Activated CD4-positive, alpha-beta T cell treated with anti-CD3 and anti-CD28 coated beads, Interleukin-2, amount 10 ng/mL, durations not matched to agents 7 days and 5 days (primary cell): ENCODE results near the gene PGAM2. TPM values are rescaled to one million over a fixed set of nuclear protein-coding genes. Genes with fewer than 3 reads are reported as not detected.
A peak's percentile ranks its signal among the peaks of the same experiment; 100 is the strongest.

Experiments used
- CTCF ChIA-PET: fragments of 350-600 bp; sonication (Branson Sonifier 250); formaldehyde crosslinking; loops from one replicate; lab custom pipeline; 2021; ENCODE audit warnings: antibody characterized with exemption; lab: Charles Lee
- POLR2A ChIA-PET: fragments of 350-600 bp; sonication (Branson Sonifier 250); formaldehyde crosslinking; loops from one replicate; lab custom pipeline; 2021; ENCODE audit warnings: antibody characterized with exemption; lab: Charles Lee
- DNase-seq: peaks from one replicate; pipeline ENCODE4 v3.0.0-alpha.2; 2020
- H3K27ac Mint-ChIP-seq: one replicate; pipeline ENCODE4 v1.8.0; 2021; ENCODE audit warnings: mild to moderate bottlenecking, moderate library complexity, mixed read lengths
- H3K27me3 Mint-ChIP-seq: one replicate; pipeline ENCODE4 v1.8.0; 2021; ENCODE audit warnings: mixed read lengths
- H3K36me3 Mint-ChIP-seq: one replicate; pipeline ENCODE4 v1.8.0; 2021; ENCODE audit warnings: low read depth, mixed read lengths
- H3K4me1 Mint-ChIP-seq: one replicate; pipeline ENCODE4 v1.8.0; 2021; ENCODE audit warnings: mixed read lengths
- H3K4me3 Mint-ChIP-seq: one replicate; pipeline ENCODE4 v1.8.0; 2021; ENCODE audit warnings: mild to moderate bottlenecking, moderate library complexity, mixed read lengths
- H3K9me3 Mint-ChIP-seq: one replicate; pipeline ENCODE4 v1.8.0; 2021; ENCODE audit warnings: mixed read lengths
- total RNA-seq, 2 experiments: library from RNA; stranded (reverse); gene quantifications; one replicate each; pipeline ENCODE4 v1.2.3, GENCODE V29; 2021

PGAM2 gene
- total RNA-seq, 2 experiments from 2014 or later = 0.32 TPM; not detected in 1

- peak overlapping the region; percentile 13 for H3K27ac Mint-ChIP-seq
- no peaks in the 10 kb centered on the region for H3K27me3 Mint-ChIP-seq
- H3K4me3 Mint-ChIP-seq = no peak overlapping the region
- POLR2A ChIA-PET = no interaction called here
- H3K4me1 Mint-ChIP-seq = peaks cover 3% of the 10 kb centered on the region
- CTCF ChIA-PET = interaction anchor here (0.7 to 1.5 kb wide), 3 partner anchors 10 to 22 kb away, joined by 3 to 5 read pairs (median 3); no protein-coding TSS in a partner anchor
- H3K9me3 Mint-ChIP-seq = no peaks in the 10 kb centered on the region
- no peak for DNase-seq
- peaks cover 49% of the 10 kb centered on the region for H3K36me3 Mint-ChIP-seq
Measured at GRCh38 chr7:44059219-44060090, 5.9 kb downstream of the PGAM2 start.

- no peaks in the 10 kb centered on the region for H3K9me3 Mint-ChIP-seq
- H3K36me3 Mint-ChIP-seq = peaks cover 54% of the 10 kb centered on the region
- DNase-seq = no peak
- H3K4me3 Mint-ChIP-seq = no peak overlapping the region
- no peaks in the 10 kb centered on the region for H3K27me3 Mint-ChIP-seq
- ChIA-PET CTCF (interaction anchor here (0.6 to 1.5 kb wide), 3 partner anchors 11 to 22 kb away, joined by 3 to 5 read pairs (median 3); no protein-coding TSS in a partner anchor), POLR2A (no interaction called here)
- peaks cover 3% of the 10 kb centered on the region for H3K4me1 Mint-ChIP-seq
- H3K27ac Mint-ChIP-seq = no peak overlapping the region
Measured at GRCh38 chr7:44058759-44059218, 6.6 kb downstream of the PGAM2 start.

GRCh38 chr7:44057849-44058758 lies 7.3 kb downstream of the PGAM2 start:
- DNase-seq = no peak
- no peak overlapping the region for H3K4me3 Mint-ChIP-seq
- H3K36me3 Mint-ChIP-seq = peaks cover 54% of the 10 kb centered on the region
- H3K27me3 Mint-ChIP-seq = no peaks in the 10 kb centered on the region
- no peaks in the 10 kb centered on the region for H3K9me3 Mint-ChIP-seq
- CTCF ChIA-PET = interaction anchor here (0.5 to 0.6 kb wide), 2 partner anchors 12 to 171 kb away, joined by 3 read pairs; no protein-coding TSS in a partner anchor
- POLR2A ChIA-PET = no interaction called here
- peaks cover 3% of the 10 kb centered on the region for H3K4me1 Mint-ChIP-seq
- no peak overlapping the region for H3K27ac Mint-ChIP-seq

GRCh38 chr7:44057181-44057848 lies 8.1 kb downstream of the PGAM2 start:
- Mint-ChIP-seq H3K27me3 (no peaks in the 10 kb centered on the region), H3K27ac (no peak overlapping the region), H3K4me1 (peaks cover 3% of the 10 kb centered on the region), H3K36me3 (peaks cover 57% of the 10 kb centered on the region), H3K4me3 (no peak overlapping the region), H3K9me3 (no peaks in the 10 kb centered on the region)
- ChIA-PET POLR2A (no interaction called here), CTCF (interaction anchor here (0.5 kb wide), 1 partner anchor 172 kb away, joined by 3 read pairs; no protein-coding TSS in a partner anchor)
- DNase-seq = no peak

- DNase-seq = no peak
- POLR2A ChIA-PET = no interaction called here
- Mint-ChIP-seq H3K36me3 (peaks cover 60% of the 10 kb centered on the region), H3K4me1 (peaks cover 7% of the 10 kb centered on the region), H3K27me3 (no peaks in the 10 kb centered on the region), H3K9me3 (no peaks in the 10 kb centered on the region), H3K4me3 (no peak overlapping the region), H3K27ac (no peak overlapping the region)
- CTCF ChIA-PET = interaction anchor here (0.7 kb wide), 1 partner anchor 15 kb away, joined by 3 read pairs; no protein-coding TSS in a partner anchor
Measured at GRCh38 chr7:44056681-44057080, 8.7 kb downstream of the PGAM2 start.

- H3K4me3 Mint-ChIP-seq = no peak overlapping the region
- DNase-seq = no peak
- no peak overlapping the region for H3K27ac Mint-ChIP-seq
- H3K4me1 Mint-ChIP-seq = peaks cover 40% of the 10 kb centered on the region
- H3K9me3 Mint-ChIP-seq = no peaks in the 10 kb centered on the region
- H3K36me3 Mint-ChIP-seq = peaks cover 58% of the 10 kb centered on the region
- CTCF ChIA-PET = interaction anchor here (0.6 kb wide), 1 partner anchor 715 kb away, joined by 4 read pairs; no protein-coding TSS in a partner anchor
- no peaks in the 10 kb centered on the region for H3K27me3 Mint-ChIP-seq
- POLR2A ChIA-PET = interaction anchor here (0.7 kb wide), 1 partner anchor 93 kb away, joined by 9 read pairs; no protein-coding TSS in a partner anchor
Measured at GRCh38 chr7:44052771-44053365, 12.5 kb downstream of the PGAM2 start.

GRCh38 chr7:44051611-44052220 lies 13.7 kb downstream of the PGAM2 start:
- POLR2A ChIA-PET = no interaction called here
- Mint-ChIP-seq H3K9me3 (no peaks in the 10 kb centered on the region), H3K4me1 (peaks cover 50% of the 10 kb centered on the region), H3K27me3 (no peaks in the 10 kb centered on the region), H3K36me3 (peaks cover 63% of the 10 kb centered on the region), H3K4me3 (no peak overlapping the region), H3K27ac (peak overlapping the region; percentile 46)
- CTCF ChIA-PET = interaction anchor here (1.0 kb wide), 1 partner anchor 15 kb away, joined by 3 read pairs; no protein-coding TSS in a partner anchor
- DNase-seq = no peak

- Mint-ChIP-seq H3K36me3 (peaks cover 67% of the 10 kb centered on the region), H3K27ac (no peak overlapping the region), H3K4me3 (no peak overlapping the region), H3K9me3 (no peaks in the 10 kb centered on the region), H3K27me3 (no peaks in the 10 kb centered on the region), H3K4me1 (peaks cover 56% of the 10 kb centered on the region)
- POLR2A ChIA-PET = no interaction called here
- no peak for DNase-seq
- CTCF ChIA-PET = interaction anchor here (0.6 to 1.3 kb wide), 3 partner anchors 16 to 30 kb away, joined by 3 to 7 read pairs (median 4); no protein-coding TSS in a partner anchor
Measured at GRCh38 chr7:44050915-44051560, 14.3 kb downstream of the PGAM2 start.

GRCh38 chr7:44050121-44050914 lies 15.0 kb downstream of the PGAM2 start:
- DNase-seq = no peak
- CTCF ChIA-PET = interaction anchor here (0.6 to 1.3 kb wide), 4 partner anchors 10 to 31 kb away, joined by 3 to 7 read pairs (median 4); no protein-coding TSS in a partner anchor
- Mint-ChIP-seq H3K27me3 (no peaks in the 10 kb centered on the region), H3K27ac (peak overlapping the region; percentile 75), H3K4me1 (peaks cover 64% of the 10 kb centered on the region), H3K4me3 (no peak overlapping the region), H3K9me3 (no peaks in the 10 kb centered on the region), H3K36me3 (peaks cover 67% of the 10 kb centered on the region)
- POLR2A ChIA-PET = no interaction called here

GRCh38 chr7:44048031-44048795 lies 17.2 kb downstream of the PGAM2 start:
- H3K4me3 Mint-ChIP-seq = no peak overlapping the region
- ChIA-PET CTCF (interaction anchor here (0.9 to 1.5 kb wide), 3 partner anchors 11 to 568 kb away, joined by 4 to 5 read pairs (median 5); no protein-coding TSS in a partner anchor), POLR2A (no interaction called here)
- peaks cover 70% of the 10 kb centered on the region for H3K4me1 Mint-ChIP-seq
- H3K27me3 Mint-ChIP-seq = no peaks in the 10 kb centered on the region
- H3K27ac Mint-ChIP-seq = peak overlapping the region; percentile 13
- no peak for DNase-seq
- H3K36me3 Mint-ChIP-seq = peaks cover 58% of the 10 kb centered on the region
- no peaks in the 10 kb centered on the region for H3K9me3 Mint-ChIP-seq
